Kidney capillary endothelial cell (primary cell): ENCODE data around the gene LCOR.

Source experiments
- DNase-seq: peaks from one replicate; pipeline ENCODE4 v3.0.0-alpha.2; 2018; ENCODE audit warnings: low spot score

Gene LCOR

DNA sequence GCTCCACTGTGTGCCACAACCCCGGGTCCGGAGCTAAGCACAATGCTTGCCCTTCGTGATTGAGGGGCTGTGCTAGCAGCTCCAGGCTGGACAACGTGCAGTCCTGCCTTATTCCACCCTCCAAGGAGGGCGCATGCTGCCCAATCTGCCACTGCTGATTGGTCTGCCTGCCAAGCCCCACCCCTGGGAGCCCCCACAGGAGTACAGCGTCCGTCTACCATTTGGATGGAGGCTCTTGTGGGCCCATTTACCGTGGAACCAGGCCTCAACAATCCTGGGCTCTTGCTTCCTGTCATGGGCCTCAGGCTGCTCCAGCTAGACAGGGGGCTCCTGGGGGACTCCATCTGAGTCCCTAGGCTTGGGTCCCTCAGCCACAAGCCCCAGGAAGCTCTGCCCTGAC lies 180.4 kb downstream of the LCOR start:
- DNase-seq: no peak

DNA sequence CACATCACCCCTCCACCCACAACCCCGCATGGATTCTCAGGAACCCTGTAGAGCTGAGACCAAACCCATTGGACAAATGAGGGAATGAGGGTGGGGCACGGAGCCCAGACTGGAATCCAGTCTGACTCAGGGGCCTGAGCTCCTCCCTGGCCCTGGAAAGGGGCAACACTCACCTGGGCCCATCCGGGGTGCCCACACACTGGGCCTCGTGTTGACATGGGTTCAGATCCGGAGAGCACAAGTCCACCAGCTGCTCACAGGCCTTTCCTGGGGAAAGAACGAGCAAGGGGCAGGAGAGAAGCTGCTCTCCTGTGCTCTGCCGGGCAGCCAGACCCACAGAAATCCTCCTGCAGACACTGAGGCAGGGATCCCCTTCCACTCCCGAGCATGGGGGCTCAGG lies 181.5 kb downstream of the LCOR start:
- no peak for DNase-seq

DNA sequence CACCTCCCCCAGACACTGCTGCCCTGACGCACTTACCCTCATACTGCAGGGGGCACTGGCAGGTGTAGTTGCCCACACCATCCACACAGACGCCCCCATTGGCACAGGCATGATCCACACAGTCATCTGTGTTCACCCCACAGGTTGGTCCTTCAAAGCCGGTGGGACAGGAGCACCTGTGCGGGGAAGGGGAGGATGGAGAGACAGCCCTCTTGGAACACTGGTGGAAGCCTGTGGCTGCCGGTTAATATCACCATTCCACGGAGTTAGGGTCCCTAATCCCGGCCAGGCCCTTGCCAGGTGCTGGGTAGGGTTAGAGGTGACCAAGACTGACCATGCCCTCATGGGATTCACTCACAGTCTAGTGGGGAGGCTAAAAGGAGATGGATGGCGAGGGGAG lies 181.9 kb downstream of the LCOR start:
- DNase-seq: no peak

DNA sequence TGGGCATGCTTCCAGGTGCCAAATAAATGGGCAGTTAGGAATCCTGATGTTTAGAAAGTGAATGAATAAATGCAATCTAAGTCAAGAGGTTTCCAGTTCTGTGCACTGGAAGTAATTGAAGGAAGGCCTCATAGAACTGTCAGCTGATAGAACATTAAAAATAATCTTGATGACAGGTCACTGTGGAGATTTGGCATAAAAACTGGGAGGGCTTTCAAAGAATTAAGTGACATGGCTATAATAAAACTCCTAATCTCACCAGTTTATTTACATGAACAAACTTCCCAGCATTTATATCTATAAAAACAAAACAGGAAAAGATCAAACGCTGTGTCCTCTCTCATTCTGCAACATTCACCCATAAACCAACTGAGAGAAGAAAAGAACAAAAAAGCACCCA lies 183.1 kb downstream of the LCOR start:
- DNase-seq: no peak

DNA sequence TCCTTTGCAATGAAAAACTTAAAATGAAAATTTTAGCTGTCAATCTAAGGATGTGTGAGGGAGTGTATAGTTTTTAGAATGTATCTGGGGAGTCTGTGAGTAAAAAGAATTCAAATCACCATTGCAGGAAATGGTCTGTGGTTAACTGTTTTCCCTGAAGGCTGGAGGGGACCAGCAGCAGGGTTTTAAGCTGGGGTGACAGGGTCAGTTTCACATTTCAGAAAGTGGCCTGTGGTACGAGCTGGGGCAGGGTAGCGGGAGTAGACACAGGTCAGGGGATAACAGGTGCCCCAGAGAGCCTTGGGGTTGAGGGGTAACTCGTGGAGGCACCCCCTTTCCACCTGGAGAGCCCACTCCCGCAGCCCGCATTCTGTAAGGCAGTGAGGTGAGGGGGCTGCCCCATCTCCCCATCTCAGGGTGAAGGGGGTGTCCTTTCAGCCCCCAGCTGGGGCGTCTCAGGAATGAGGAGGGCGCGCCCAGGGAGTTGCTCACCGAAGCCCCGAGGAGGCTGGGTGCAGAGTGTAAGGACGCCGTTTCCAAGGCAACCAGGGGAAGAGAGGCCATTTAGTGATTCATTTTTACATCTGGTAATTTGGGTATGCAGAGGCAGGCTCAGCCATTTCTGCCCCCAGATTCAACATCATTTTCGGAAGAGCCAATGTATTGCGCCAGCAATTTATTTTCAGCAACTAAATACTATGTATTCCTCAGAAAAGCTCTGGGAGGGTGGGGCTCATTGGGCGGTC lies 184.8 kb downstream of the LCOR start:
- DNase-seq: no peak

DNA sequence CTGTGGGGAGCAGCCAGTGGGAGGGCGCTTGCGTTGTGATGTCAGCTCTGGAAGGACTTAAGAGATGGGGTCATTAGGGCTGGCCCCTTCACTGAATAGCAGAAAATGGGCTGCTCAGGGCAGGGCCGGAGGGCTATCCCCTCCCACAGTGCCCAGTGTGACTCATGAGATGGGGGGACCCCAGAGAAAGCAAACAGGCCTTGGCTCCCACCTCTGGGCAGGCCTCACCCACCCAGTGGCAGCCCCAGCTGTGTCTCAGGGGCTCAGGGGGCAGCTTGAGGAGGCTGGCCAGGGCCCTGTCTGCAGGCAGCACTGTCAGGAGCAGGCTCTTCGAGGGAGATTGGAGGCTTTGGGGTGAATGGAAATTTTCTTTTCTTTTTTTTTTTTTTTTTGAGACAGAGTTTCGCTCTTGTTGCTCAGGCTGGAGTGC lies 185.4 kb downstream of the LCOR start:
- DNase-seq: no peak

DNA sequence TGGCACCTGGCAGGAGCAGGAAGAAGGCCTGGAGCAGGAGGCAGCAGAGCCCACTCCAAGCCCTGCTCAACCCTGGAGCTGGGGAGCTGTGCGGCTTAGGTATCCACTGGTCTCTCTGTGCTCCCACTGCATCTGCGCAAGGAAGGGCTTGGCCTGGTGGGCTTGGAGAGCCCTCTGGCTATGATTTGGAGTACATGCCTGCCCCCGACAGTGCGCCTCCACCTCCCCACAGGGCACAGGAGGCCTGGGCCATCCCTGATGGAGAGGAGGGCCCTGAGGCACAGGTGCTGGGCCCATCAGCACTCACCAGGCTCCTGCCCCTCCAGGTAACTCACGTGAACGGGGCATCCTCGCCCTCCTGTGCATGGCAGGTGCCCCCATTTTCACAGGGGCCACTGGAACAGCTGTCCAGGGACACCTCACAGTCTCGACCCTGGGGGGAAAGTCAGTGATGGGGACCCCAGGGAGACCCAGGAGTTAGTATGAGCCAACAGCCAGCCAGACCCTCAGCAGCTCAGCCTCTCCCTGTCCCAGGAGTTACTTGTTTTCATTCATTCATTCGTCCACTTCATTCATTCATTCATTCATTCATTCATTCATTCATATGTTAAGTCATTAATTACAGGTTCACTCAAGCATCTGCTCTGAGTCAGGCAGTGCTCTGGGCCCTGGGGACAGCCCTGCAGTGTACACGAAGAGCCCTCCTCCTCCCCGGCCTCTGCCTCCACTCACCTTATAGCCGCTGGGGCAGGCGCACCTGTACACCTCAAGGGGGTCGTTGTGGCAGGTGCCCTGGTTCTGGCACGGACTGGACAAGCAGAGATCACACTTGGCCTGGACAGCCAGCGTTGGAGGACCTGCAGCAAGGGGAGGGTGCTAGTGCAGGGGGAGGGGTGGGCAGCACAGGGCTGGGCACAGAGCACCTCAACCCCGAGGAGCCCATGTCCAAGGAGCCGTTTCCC lies 186.4 kb downstream of the LCOR start:
- no peak for DNase-seq

DNA sequence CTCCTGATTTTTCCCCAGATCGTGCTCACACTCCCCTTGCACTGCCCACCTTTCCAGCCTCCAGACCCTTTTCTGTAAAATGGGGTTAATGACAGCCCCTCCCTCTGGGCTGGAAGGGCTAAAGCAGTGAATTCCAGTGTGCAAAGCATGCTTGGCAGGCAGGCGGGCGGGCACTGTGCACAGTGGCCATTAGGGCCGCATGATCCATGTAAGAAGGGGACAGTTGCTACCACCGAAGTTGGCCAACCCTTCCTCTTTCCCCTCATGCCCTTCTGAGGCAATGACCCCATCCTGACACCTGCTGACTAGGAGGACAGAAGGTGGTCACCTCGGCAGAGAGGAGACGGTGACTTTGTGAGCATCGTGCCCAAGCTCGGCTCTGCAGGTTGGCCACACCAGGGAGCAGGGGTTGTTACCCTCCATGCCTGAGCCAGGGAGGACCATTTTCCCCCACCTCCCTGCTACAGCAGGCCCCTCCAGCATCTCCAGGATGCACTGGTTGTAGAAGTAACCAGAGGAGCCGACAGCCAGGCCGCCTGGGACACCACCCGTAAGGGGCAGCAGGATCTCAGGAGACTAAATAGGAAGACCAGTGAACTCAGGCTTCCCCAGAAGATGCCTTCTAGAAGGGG lies 187.2 kb downstream of the LCOR start:
- no peak for DNase-seq

DNA sequence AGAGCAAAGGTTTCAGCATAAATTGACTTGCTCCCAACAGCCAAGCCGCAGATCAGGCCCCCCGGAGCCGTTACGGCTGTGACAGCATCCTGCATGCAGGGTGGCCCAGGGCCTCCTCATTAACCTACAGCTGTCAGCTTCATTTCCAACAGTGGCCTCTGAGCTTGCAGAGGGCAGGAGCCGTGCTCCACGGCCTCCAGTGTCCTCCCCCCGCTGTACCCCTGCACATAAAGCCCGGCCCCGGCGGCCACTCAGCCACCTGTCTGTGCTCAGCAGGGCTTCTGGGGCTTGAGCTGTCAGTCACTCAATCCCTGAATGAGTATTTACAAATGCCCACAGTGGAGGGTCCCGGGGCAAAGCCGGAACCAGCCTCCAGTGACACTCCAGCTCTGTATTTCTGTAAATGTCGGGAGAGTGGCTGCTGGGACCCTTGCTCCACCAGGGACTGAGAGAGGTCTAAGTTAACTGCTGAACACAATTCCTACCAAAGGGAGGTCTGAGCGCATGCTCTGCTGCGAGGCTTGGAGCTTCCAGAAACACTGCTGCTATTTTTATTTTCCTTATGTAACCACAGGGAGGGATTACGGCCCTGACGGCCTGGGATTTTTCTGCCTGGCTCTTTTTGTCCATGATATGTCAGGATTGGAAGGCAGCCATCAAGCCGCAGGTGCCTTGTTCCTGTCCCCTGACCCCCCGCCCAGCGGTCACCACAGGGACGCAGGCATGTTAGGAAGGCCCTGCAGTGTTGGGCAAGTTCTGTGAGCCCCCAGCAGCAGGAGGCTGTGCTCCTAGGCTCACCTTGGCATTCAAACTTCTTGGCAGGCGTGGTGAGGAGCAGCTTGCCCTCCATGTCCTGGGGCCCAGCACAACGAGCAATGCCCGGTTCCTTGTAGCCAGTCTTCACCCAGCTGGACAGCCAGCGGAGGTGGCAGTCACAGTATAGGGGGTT lies 188.6 kb downstream of the LCOR start:
- no peak for DNase-seq

DNA sequence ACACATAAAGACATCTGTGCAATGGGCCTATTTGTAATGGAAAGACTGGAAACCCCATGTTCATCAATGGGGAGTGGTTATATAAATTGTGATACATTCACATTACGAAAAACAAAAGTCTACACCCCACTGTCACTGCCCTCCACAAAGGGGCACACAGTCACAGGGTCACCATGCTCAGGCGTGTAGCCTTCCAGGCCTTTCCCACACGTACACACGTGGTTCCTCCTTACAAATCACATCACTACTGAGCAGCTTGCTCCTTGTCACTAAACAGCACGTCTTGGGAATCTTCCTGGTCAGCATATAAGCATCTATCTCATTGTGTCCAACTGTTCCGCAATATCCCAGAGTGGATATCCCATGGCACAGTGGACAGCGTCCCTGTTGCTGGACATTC lies 190.5 kb downstream of the LCOR start:
- DNase-seq: no peak

DNA sequence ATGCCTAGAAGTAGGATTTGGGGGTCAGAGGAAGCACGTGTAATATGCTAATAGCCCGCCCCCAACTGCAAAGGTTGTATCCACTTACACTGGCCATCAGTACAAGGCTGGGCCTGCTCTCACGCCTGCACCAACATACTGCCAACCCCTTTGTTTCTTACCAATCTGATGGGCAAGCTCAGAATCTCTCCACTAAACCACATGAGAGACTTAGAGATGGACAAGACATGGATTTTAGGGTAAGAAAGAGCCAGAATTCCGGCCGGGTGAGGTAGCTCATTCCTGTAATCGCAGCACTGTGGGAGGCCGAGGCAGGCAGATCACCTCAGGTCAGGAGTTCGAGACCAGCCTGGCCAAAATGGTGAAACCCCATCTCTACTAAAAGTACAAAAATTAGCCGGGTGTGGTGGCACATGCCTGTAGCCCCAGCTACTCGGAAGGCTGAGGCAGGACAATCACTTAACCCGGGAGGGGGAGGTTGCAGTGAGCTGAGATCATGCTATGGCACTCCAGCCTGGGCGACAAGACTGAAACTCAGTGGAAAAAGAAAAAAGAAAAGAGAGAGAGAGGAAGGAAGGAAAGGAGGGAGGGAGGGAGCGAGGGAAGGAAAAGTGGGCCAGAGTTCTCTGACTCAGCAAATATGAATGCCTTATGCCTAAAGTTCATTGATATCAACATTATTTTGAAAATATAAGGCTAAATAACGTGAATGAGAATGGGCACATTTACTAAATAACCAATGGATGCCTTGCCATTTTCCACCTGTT lies 191.5 kb downstream of the LCOR start:
- no peak for DNase-seq

DNA sequence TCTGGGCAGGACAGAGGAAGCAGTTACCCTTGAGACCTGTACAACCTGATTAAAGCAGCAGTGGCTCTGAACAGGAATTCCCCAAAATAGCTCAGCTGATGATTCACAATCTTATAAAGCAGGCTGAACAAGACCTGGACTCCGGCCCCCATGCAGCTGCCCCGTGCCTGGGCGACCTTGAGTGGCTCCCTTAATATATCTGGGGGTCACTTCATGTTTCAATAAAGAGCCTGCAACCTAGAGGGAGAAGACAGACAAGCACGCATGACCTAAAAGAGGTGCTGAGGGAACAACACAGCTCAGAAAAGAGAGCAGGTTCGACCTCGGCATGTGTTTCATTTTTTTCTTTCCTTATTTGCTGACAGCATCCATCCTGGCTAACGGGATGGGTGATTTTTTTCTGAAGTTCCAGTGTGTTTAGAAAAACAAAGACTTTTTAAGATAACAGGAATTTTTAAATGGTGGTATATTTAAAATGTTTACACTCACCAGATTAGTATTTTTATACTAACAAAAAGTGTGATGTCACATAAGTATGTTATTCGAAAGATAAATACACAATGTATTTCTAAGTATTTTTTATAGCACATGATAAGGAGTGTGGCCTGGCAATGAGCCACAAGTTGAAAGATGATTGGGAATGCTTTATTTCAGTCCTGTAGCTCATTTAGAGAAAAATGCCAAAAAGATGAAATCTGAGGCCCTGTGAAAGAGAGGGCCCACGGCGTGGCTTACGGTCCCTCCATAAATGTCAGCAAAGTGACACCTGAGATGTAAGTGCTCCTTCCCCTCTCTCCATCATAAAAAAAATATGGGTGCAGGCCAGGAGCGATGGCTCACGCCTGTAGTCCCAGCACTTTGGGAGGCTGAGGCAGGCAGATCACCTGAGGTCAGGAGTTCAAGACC lies 192.3 kb downstream of the LCOR start:
- DNase-seq: peak; percentile 16

DNA sequence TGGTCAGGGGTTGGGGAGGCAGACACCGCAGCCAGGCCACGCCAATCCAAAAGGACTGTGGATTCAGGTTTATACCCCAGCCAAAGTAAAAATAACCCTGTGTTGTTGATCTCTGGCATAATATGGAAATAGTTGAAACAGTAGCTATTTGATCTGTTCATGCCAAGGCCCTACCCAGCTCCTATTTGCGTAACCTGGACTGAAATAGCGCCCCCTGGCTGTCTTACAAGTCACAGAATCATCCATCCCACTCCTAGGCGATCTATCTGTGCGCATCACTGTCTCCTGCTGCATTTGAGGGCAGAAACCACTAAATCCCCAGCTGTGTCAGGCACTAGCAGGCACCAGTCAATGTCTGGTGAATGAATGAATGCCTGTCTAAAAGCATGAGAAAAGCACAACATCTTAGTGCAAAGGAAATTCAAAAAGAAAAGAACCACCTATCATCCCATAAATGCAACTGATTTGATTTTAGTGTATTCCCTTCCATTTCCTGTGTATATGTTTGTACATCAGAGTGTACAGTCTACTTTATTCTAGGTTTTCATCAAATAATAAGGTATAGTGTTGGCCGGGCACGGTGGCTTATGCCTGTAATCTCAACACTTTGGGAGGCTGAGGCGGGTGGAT lies 193.6 kb downstream of the LCOR start:
- DNase-seq: peak; percentile 28

DNA sequence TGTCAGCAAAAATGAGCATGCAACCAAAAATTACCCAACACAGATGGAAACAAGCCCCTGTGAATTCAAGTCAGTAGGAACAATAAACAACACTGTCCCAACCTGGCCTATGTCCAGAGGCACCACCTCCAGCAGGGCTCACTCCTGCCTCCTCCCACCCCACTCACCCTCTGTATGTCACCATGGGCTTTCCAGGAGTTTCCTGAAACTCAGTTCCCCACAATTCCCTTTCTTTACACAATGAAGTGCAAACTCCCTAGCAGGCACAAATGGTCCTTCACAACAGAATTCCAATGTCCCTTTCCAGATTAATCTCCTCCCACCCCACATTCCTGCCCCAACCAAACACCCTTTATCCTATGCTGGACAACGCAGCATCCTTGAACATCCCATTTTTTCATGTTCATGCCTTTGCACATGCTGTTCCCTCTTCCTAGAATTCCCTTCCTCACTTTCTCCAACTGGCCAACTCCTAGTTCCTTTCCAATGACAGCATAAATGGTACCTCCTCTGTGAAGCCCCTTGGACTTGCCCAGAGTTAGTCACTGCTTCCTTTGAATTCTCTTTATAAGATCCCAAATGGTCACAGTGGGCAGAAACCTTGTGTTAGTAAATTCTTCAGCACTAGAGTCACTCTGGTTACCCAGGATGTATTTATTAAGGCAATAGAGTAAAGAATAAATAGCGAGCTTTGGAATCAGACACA lies 196.2 kb downstream of the LCOR start:
- DNase-seq: peak; percentile 21

DNA sequence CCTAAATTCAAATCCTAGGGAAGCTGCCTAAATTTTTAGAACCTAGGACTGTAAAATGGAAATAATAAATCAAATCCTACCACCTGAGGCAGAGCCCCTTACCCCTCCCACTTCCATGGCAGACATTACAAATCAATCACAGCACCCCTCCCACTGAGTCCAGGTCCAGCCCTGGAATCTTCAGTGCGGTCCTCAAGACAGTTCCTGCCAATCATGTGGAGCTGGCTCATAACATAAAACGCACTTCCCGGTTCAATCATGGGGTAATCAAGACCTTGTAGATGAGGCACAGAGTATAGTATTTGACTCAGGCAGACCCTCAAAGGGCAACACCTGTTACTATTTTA lies 196.7 kb downstream of the LCOR start:
- no peak for DNase-seq

DNA sequence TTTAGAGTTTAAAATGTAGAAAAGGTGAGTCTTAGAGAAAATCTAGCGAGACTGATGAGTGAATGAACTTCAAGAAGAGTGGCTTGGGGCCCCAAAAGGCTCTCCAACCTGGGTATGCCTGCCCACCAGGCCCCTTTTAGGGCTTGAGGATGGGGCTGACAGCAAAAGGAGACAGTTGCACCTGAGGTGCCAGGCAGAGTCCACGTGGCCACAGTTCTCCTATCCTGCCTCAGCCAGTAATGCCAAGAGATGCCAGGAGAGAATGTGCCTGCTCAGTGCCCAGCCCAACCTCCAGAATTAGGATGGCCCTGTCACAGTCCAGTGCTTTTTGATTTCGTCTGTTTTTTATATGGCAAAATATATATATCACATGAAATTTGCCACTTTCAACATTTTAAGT lies 197.2 kb downstream of the LCOR start:
- no peak for DNase-seq

DNA sequence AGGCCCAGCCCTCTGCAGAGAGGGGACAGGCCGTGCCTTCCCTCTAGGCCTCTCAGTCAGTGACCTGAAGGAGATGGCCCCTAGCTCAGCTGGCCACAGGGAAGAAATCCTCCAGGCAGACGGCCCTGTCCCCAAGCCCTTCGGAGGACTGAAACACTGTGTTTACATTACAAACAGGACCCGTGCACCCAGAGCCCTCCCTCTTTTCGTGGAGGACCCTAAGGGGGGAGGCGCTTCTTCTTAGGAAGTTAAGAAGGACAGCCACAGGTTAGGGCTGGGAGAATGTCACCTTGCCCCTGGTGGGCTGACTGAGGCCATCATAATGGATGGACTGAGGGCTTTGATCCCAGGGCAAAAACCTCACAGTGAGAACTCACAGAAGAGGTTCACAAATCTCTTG lies 198.8 kb downstream of the LCOR start:
- no peak for DNase-seq

DNA sequence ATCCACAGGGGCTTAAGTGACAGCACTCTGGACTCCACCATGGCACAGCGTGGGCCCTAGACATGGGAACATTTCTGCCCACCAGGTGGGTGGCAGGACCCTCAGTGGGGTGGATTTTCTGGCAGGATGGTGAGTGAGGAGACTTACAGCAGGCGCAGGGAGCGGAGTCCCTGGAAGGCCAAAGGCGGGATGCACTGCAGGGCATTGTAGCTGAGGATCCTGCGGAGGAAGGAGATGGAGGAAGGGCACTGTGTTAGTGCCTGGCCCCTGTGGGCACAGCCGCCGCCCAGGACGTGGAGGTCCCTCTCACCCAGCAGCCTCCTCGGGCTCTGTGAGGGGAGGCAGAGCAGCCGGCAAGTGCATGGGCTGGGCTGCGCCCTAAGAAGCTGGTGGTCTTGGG lies 199.4 kb downstream of the LCOR start:
- no peak for DNase-seq

DNA sequence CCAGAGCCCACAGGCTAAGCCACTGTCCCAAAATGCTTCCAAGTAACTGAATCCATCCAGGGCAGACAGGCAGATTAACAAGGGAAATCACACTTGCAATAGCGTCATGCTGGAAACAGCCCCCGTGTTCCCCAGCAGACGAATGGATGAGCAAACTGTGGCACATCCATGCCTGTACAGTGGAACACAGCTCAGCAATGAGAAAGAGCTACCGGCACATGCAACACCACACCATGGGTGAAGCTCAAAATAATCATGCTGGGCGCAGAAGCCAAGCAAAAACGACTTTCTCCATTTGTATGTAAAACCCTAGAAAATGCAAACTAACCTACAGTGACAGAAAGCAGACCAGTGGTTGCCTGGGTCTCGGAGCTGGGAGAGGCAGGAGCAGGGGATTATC lies 200.5 kb downstream of the LCOR start:
- DNase-seq: no peak
